Neural cell (in vitro differentiated cells): ENCODE data around the gene VWC2. TPM values are rescaled to one million over a fixed set of nuclear protein-coding genes. Genes with fewer than 3 reads are reported as not detected.

Source experiments
- H2AFZ ChIP-seq: fragments of 200-600, 300-800 bp; sonication (generic), shearing (Covaris generic); 2 replicates; pipeline ENCODE4 v1.6.0; 2014; ENCODE audit warnings: low read depth, mild to moderate bottlenecking, antibody characterized with exemption, low read length, moderate library complexity
- H3F3A ChIP-seq: fragments of 200-600 bp; shearing (Covaris generic); 2 replicates; pipeline ENCODE4 v1.6.1; 2016; ENCODE audit warnings: mild to moderate bottlenecking, moderate library complexity, mixed read lengths, antibody characterized with exemption, low read length; ENCODE audit not compliant: insufficient read depth, poor library complexity, severe bottlenecking
- H3K27ac ChIP-seq: fragments of 200-600, 300-800 bp; sonication (generic), shearing (Covaris generic); 2 replicates; pipeline ENCODE4 v1.5.1; 2014; ENCODE audit warnings: mild to moderate bottlenecking, low read length, moderate library complexity
- H3K27me3 ChIP-seq: fragments of 300-800, 200-600 bp; sonication (generic), shearing (Covaris generic); 2 replicates; pipeline ENCODE4 v1.6.0; 2014; ENCODE audit warnings: mild to moderate bottlenecking, low read depth, low read length, moderate library complexity; ENCODE audit not compliant: insufficient read depth
- H3K36me3 ChIP-seq: fragments of 300-800, 200-600 bp; sonication (generic), shearing (Covaris generic); 2 replicates; pipeline ENCODE4 v1.5.1; 2014; ENCODE audit warnings: mild to moderate bottlenecking, antibody characterized with exemption, low read length, moderate library complexity; ENCODE audit not compliant: insufficient read depth
- H3K4me2 ChIP-seq: fragments of 300-800, 200-600 bp; sonication (generic), shearing (Covaris generic); 2 replicates; pipeline ENCODE4 v1.6.0; 2014; ENCODE audit warnings: mild to moderate bottlenecking, low read length
- H3K4me3 ChIP-seq: fragments of 300-800, 200-600 bp; sonication (generic), shearing (Covaris generic); 2 replicates; pipeline ENCODE4 v1.5.1; 2014; ENCODE audit warnings: mild to moderate bottlenecking, low read length, moderate library complexity
- H3K79me2 ChIP-seq: fragments of 200-600 bp; shearing (Covaris generic); replicated peaks from 2 replicates; pipeline ENCODE4 v1.6.0; 2014; ENCODE audit warnings: mild to moderate bottlenecking, low read length, moderate library complexity; ENCODE audit not compliant: insufficient read depth
- H3K9ac ChIP-seq: fragments of 300-800, 200-600 bp; sonication (generic), shearing (Covaris generic); 2 replicates; pipeline ENCODE4 v1.6.1; 2016; ENCODE audit warnings: mild to moderate bottlenecking, low read length, mixed read lengths
- H3K9me2 ChIP-seq: fragments of 200-600 bp; shearing (Covaris generic); 2 replicates; pipeline ENCODE4 v1.6.1; 2016; ENCODE audit warnings: mild to moderate bottlenecking, low read length, mixed read lengths; ENCODE audit not compliant: insufficient read depth
- H3K9me3 ChIP-seq: fragments of 200-600, 300-800 bp; sonication (generic), shearing (Covaris generic); 2 replicates; pipeline ENCODE4 v1.6.1; 2016; ENCODE audit warnings: mild to moderate bottlenecking, mixed run types, low read length, moderate library complexity, mixed read lengths
- H4K20me1 ChIP-seq: fragments of 200-600 bp; shearing (Covaris generic); 2 replicates; pipeline ENCODE4 v1.6.1; 2016; ENCODE audit warnings: mild to moderate bottlenecking, mixed run types; ENCODE audit not compliant: insufficient read depth
- CTCF ChIP-seq: fragments of 450-650 bp; IDR thresholded peaks from 2 replicates; pipeline ENCODE4 v1.5.1; 2014; ENCODE audit warnings: antibody characterized with exemption, mild to moderate bottlenecking, moderate library complexity; ENCODE audit not compliant: poor library complexity, severe bottlenecking
- EP300 ChIP-seq: fragments of 450-650 bp; conservative IDR thresholded peaks from 2 replicates; pipeline ENCODE4 v1.6.1; 2014; ENCODE audit warnings: antibody characterized with exemption, mild to moderate bottlenecking, moderate library complexity; ENCODE audit not compliant: poor library complexity, severe bottlenecking
- EZH2 ChIP-seq: fragments of 200-600, 300-800 bp; shearing (Covaris generic), sonication (generic); IDR thresholded peaks from 2 replicates; pipeline ENCODE4 v1.6.1; 2014; ENCODE audit warnings: antibody characterized with exemption, low read length, borderline replicate concordance, mild to moderate bottlenecking; ENCODE audit not compliant: insufficient read depth, poor library complexity, severe bottlenecking
- MXI1 ChIP-seq: fragments of 450-650 bp; conservative IDR thresholded peaks from 2 replicates; pipeline ENCODE4 v1.6.1; 2014; ENCODE audit warnings: antibody characterized with exemption, mild to moderate bottlenecking; ENCODE audit not compliant: poor library complexity, severe bottlenecking
- POLR2AphosphoS5 ChIP-seq: IDR thresholded peaks from 2 replicates; pipeline ENCODE4 v1.6.1; 2012
- RAD21 ChIP-seq: fragments of 450-650 bp; conservative IDR thresholded peaks from 2 replicates; pipeline ENCODE4 v1.6.1; 2014; ENCODE audit warnings: antibody characterized with exemption, mild to moderate bottlenecking, moderate library complexity
- REST ChIP-seq: IDR thresholded peaks from 2 replicates; pipeline ENCODE4 v1.6.1; 2012; ENCODE audit warnings: borderline replicate concordance
- SMC3 ChIP-seq: fragments of 450-650 bp; conservative IDR thresholded peaks from 2 replicates; pipeline ENCODE4 v1.6.1; 2014; ENCODE audit warnings: antibody characterized with exemption, mild to moderate bottlenecking, moderate library complexity; ENCODE audit not compliant: poor library complexity
- TAF1 ChIP-seq: IDR thresholded peaks from 2 replicates; pipeline ENCODE4 v1.6.1; 2012; ENCODE audit warnings: low read depth
- polyA plus RNA-seq: library from polyadenylated mRNA; depleted of rRNA; stranded (reverse); fragments of >200 nt; gene quantifications from 2 replicates; pipeline ENCODE4 v1.2.3, GENCODE V29; 2014

Gene VWC2
- polyA plus RNA-seq, 1 donor from 2014 or later = 4.6 TPM

GRCh38 chr7:49762666-49763065, 10.8 kb upstream of the VWC2 start:
- H3F3A ChIP-seq = no peaks in the 10 kb centered on the region
- TF ChIP-seq POLR2AphosphoS5 = no peak
- no peak for TF ChIP-seq EZH2
- no peak for TF ChIP-seq CTCF
- TF ChIP-seq SMC3 = no peak
- no peak for TF ChIP-seq EP300
- no peak for TF ChIP-seq MXI1
- no peak for TF ChIP-seq REST
- TF ChIP-seq RAD21 = no peak
- no peak for TF ChIP-seq TAF1
- H4K20me1 ChIP-seq = no peaks in the 10 kb centered on the region
- H3K4me2 ChIP-seq = no peak overlapping the region
- H3K9ac ChIP-seq = no peak overlapping the region
- H3K9me3 ChIP-seq = no peaks in the 10 kb centered on the region
- H3K79me2 ChIP-seq = no peaks in the 10 kb centered on the region
- no peaks in the 10 kb centered on the region for H3K27me3 ChIP-seq
- H3K27ac ChIP-seq = no peak overlapping the region
- H3K36me3 ChIP-seq = no peaks in the 10 kb centered on the region
- H3K4me3 ChIP-seq = no peak overlapping the region
- H3K9me2 ChIP-seq = no peaks in the 10 kb centered on the region
- no peak overlapping the region for H2AFZ ChIP-seq

DNA sequence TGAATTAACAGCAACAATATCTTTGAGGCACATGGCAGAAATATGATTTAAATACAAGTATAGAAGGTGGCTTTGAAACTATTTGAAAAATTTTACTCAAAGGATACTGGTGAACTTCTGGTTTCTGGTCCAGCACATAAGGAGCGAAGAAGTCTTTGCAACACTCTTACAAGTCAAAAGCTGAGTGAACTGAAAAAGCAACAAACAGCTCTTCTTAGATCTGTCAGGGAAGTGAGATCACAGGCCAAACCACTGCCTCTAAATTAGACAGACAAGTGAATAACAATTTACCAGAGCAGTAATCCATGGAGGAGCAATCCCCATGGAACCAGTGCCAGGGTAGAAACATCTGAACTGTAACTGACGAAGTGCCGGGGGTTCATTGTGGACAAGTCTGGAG, 9.6 kb upstream of the VWC2 start:
- no peaks in the 10 kb centered on the region for H3K9me3 ChIP-seq
- H4K20me1 ChIP-seq = no peaks in the 10 kb centered on the region
- H3K27ac ChIP-seq = no peak overlapping the region
- no peaks in the 10 kb centered on the region for H3K79me2 ChIP-seq
- no peak overlapping the region for H3K9ac ChIP-seq
- no peaks in the 10 kb centered on the region for H3F3A ChIP-seq
- H3K36me3 ChIP-seq = no peaks in the 10 kb centered on the region
- no peak overlapping the region for H2AFZ ChIP-seq
- TF ChIP-seq REST (no peak), SMC3 (no peak), RAD21 (no peak), TAF1 (no peak)
- no peaks in the 10 kb centered on the region for H3K9me2 ChIP-seq
- H3K4me2 ChIP-seq = no peak overlapping the region
- no peaks in the 10 kb centered on the region for H3K27me3 ChIP-seq
- no peak overlapping the region for H3K4me3 ChIP-seq
